Peyer's patch (tissue), 4 donors: ENCODE results near the gene WASF3. TPM values are rescaled to one million over a fixed set of nuclear protein-coding genes. Genes with fewer than 3 reads are reported as not detected.
A peak's percentile ranks its signal among the peaks of the same experiment; 100 is the strongest.
"Not testable (repeated sequence)": the region's sequence is repeated elsewhere in the genome, so short reads cannot be mapped to it uniquely, and the experiment has no call there.

Source experiments
- DNase-seq, 3 donors: peaks; one replicate each; pipeline ENCODE4 v3.0.0-alpha.2; 2017 to 2019
- H3K27ac ChIP-seq, 4 donors: fragments of 200-600 bp; sonication (generic); one replicate each; pipeline ENCODE4 v1.5.1; 2016 to 2019
- H3K27me3 ChIP-seq, 2 donors: fragments of 200-600 bp; sonication (generic); one replicate each; pipeline ENCODE4 v1.5.1; 2019
- H3K36me3 ChIP-seq, 3 donors: fragments of 200-600 bp; sonication (generic); one replicate each; pipeline ENCODE4 v1.5.1; 2016 to 2019
- H3K4me1 ChIP-seq, 4 donors: fragments of 200-600 bp; sonication (generic); one replicate each; pipeline ENCODE4 v1.5.1; 2016 to 2019
- H3K4me3 ChIP-seq, 4 donors: fragments of 200-600 bp; sonication (generic); 1 replicate in 3 of 4; 2 replicates in 1 of 4; pipeline ENCODE4 v1.5.1; 2016 to 2019; ENCODE audit warnings: mild to moderate bottlenecking in 1 of 4
- H3K9me3 ChIP-seq, 4 donors: fragments of 200-600 bp; sonication (generic); one replicate each; pipeline ENCODE4 v1.5.1; 2016 to 2019; ENCODE audit warnings: mild to moderate bottlenecking in 1 of 4
- POLR2A ChIP-seq, 2 donors: fragments of 450-650 bp; IDR thresholded peaks; one replicate each; pipeline ENCODE4 v1.5.1; 2017; ENCODE audit warnings: antibody characterized with exemption in 2 of 2, mild to moderate bottlenecking in 2 of 2, moderate library complexity in 2 of 2
- total RNA-seq, 4 donors: library from RNA; depleted of rRNA; stranded (reverse); fragments of >200 nt; gene quantifications; one replicate each; pipeline ENCODE4 v1.1.0, GENCODE V29; 2016
- TF ChIP-seq, protein P1 (sequence below), 6 experiments: fragments of 450-650 bp in 4 of 6; fragments of 200-600 bp in 2 of 6; sonication (generic) in 1 of 6; IDR thresholded peaks; one replicate each; pipeline ENCODE4 v1.5.1; 2017 to 2019; ENCODE audit warnings: antibody characterized with exemption in 6 of 6, mild to moderate bottlenecking in 3 of 6, moderate library complexity in 1 of 6

Gene WASF3
- total RNA-seq, 4 donors from 2014 or later: 1.1 to 23.9 (median 2.7) TPM

DNA sequence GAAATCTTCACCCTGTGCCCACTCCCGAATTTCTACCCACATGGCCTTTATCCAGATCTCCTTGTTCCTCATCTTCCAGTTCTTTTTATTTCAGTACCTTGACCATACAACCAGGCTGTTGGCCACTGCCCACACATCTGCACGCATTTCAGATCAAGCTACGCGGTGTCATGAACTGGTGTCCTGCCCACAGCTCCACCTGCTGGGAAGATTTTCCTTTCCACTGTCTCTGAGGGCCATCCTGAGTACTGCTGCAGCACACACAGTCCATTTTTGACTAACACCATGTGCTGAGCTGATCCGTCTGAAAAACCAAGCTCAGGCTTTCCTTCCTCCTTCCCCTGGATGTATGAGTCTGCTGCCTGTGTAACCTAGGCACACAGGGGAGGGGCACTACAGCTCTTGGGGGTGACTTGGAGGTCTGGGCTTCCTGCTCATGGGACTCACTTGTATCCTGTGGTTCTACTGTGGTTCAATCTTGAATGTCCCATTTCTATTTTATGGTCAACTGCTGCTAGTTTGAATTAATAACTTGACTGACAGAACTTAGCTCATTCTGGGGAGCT is 71.9 kb downstream of the WASF3 start:
- no peak overlapping the region for H3K4me3 ChIP-seq
- no peaks in the 10 kb centered on the region for H3K27me3 ChIP-seq
- H3K36me3 ChIP-seq: no peaks in the 10 kb centered on the region
- no peaks in the 10 kb centered on the region for H3K4me1 ChIP-seq
- H3K27ac ChIP-seq: no peak overlapping the region
- TF ChIP-seq, protein P1, sequence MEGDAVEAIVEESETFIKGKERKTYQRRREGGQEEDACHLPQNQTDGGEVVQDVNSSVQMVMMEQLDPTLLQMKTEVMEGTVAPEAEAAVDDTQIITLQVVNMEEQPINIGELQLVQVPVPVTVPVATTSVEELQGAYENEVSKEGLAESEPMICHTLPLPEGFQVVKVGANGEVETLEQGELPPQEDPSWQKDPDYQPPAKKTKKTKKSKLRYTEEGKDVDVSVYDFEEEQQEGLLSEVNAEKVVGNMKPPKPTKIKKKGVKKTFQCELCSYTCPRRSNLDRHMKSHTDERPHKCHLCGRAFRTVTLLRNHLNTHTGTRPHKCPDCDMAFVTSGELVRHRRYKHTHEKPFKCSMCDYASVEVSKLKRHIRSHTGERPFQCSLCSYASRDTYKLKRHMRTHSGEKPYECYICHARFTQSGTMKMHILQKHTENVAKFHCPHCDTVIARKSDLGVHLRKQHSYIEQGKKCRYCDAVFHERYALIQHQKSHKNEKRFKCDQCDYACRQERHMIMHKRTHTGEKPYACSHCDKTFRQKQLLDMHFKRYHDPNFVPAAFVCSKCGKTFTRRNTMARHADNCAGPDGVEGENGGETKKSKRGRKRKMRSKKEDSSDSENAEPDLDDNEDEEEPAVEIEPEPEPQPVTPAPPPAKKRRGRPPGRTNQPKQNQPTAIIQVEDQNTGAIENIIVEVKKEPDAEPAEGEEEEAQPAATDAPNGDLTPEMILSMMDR (IDR thresholded peaks at IDR 0.05): peak in 1 of 6 experiments; percentile 25
- TF ChIP-seq POLR2A (IDR thresholded peaks at IDR 0.05): no peak
- peaks cover 0 to 3% (median 0%) of the 10 kb centered on the region in 4 donors for H3K9me3 ChIP-seq
- no peak for DNase-seq

DNA sequence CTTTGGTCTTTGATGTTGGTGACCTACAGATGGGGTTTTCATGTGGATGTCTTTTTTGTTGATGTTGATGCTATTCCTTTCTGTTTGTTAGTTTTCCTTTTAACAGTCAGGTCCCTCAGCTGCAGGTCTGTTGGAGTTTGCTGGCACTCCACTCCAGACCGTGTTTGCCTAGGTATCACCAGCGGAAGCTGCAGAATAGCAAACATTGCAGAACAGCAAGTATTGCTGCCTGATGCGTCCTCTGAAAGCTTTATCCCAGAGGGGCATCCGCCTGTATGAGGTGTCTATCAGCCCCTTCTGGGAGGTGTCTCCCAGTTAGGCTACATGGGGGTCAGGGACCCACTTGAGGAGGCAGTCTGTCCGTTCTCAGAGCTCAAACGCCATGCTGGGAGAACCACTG is 78.2 kb downstream of the WASF3 start:
- H3K27me3 ChIP-seq, H3K4me3 ChIP-seq, H3K27ac ChIP-seq, H3K4me1 ChIP-seq, DNase-seq, H3K36me3 ChIP-seq, H3K9me3 ChIP-seq: not testable (repeated sequence)

DNA sequence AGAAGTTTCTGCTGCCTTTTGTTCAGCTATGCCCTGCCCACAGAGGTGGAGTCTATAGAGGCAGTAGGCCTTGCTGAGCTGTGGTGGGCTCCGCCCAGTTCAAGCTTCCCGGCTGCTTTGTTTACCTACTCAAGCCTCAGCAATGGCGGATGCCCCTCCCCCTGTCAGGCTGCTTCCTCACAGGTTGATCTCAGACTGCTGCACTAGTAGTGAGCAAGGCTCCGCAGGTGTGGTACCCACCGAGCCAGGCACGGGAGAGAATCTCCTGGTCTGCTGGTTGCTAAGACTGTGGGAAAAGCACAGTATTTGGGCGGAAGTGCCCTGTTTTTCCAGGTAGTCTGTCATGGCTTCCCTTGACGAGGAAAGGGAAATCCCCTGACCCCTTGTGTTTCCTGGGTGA is 78.6 kb downstream of the WASF3 start:
- not testable (repeated sequence) for H3K4me1 ChIP-seq, H3K9me3 ChIP-seq, DNase-seq, H3K27ac ChIP-seq, H3K27me3 ChIP-seq, H3K36me3 ChIP-seq, H3K4me3 ChIP-seq

DNA sequence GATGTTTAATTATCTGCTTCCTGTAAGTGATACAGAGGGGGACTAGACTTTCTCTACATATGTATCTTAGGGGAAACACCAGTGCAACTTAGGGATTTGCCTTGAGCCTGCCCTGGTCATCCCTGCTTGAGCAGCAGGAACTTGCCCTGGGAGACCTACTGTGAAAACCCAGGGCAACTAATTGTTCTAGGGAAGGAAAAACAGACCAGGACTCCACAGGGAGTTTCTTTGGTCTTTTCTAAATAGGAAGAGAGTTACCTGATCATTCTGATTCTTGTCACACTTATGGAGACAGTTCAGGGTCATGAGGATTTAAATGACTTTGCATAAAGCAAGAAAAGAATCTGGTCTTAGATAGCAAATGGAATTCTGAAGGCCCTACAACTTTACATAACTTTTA is 89.1 kb downstream of the WASF3 start:
- Histone ChIP-seq H3K4me1 (no peaks in the 10 kb centered on the region), H3K27ac (no peak overlapping the region), H3K36me3 (no peaks in the 10 kb centered on the region), H3K4me3 (no peak overlapping the region), H3K9me3 (no peaks in the 10 kb centered on the region), H3K27me3 (no peaks in the 10 kb centered on the region)
- no peak for DNase-seq
- TF ChIP-seq, protein P1 (IDR thresholded peaks at IDR 0.05): no peak
- no peak for TF ChIP-seq POLR2A (IDR thresholded peaks at IDR 0.05)

DNA sequence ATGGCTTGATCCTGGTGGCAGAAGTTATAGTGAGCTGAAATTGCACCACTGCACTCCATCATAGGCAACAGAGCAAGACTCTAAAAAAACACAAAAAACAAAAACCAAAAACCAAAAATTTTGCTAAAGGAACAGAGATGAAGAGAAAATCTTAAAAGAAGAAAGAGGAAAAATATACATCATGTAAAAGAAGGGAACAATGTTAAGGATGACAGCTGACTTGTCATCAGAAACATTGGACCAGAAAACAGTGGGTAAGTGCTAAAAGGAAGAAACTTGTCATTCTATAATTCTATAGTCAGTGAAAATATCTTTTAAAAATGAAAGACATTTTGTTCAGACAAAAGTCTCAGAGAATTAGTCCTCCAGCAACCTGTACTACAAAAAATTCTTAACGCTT is 93.8 kb downstream of the WASF3 start:
- H3K4me3 ChIP-seq: no peak overlapping the region

DNA sequence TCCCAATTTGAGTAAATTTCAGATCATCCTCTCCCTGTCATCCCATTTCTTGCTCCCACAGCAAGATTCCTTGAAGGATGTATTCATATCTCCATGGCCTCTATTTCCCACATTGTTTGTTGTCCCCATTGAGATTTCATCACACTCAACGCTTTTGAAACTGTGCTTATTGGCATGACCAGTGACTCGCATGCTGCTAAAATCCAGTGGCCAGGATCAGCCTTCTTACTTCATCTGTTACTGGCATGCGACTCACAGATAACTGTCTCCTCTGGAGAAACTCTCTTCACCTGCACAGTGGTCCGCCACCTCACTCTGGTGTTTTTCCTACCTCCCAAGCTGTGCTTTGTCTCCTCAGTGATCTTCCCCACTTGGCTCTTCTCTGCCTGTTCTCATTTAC is 95.8 kb downstream of the WASF3 start:
- H3K36me3 ChIP-seq: no peaks in the 10 kb centered on the region
- H3K9me3 ChIP-seq: no peaks in the 10 kb centered on the region
- DNase-seq: no peak
- H3K27me3 ChIP-seq: no peaks in the 10 kb centered on the region
- no peaks in the 10 kb centered on the region for H3K4me1 ChIP-seq
- H3K27ac ChIP-seq: no peak overlapping the region
- TF ChIP-seq POLR2A (IDR thresholded peaks at IDR 0.05): no peak
- TF ChIP-seq, protein P1 (IDR thresholded peaks at IDR 0.05): no peak
- H3K4me3 ChIP-seq: no peak overlapping the region

More for the DNA sequence above, 93.8 kb downstream of the WASF3 start:
- Histone ChIP-seq H3K4me1 (no peaks in the 10 kb centered on the region), H3K27ac (no peak overlapping the region), H3K27me3 (no peaks in the 10 kb centered on the region), H3K9me3 (no peaks in the 10 kb centered on the region), H3K36me3 (no peaks in the 10 kb centered on the region)
- TF ChIP-seq POLR2A (IDR thresholded peaks at IDR 0.05): no peak
- TF ChIP-seq, protein P1 (IDR thresholded peaks at IDR 0.05): no peak
- no peak for DNase-seq

DNA sequence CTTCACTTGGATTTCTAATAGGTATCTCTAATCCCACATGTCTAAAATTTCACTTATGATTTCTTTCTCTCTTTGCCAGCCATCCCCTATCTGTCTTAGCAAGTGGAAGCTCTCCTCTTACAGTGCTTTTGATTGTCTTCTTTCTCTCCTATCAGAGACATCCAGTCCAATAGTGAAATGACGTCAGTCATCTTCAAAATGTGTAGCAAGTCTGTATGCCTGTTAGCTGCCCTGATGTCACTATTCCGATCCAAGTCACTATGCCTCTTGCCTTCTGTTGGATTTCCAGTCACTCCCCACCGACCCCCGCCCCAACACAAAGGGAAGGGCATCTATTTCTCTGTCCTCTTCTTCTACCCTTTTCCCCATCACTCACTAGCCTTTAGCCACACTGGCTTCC is 96.4 kb downstream of the WASF3 start:
- no peak for DNase-seq
- H3K9me3 ChIP-seq: no peaks in the 10 kb centered on the region
- H3K36me3 ChIP-seq: no peaks in the 10 kb centered on the region
- H3K27ac ChIP-seq: no peak overlapping the region
- no peaks in the 10 kb centered on the region for H3K4me1 ChIP-seq
- no peaks in the 10 kb centered on the region for H3K27me3 ChIP-seq
- TF ChIP-seq, protein P1 (IDR thresholded peaks at IDR 0.05): no peak
- TF ChIP-seq POLR2A (IDR thresholded peaks at IDR 0.05): no peak
- no peak overlapping the region for H3K4me3 ChIP-seq
